KG1 (cell line): ENCODE measurements around the gene HCN2.
"Not testable (repeated sequence)": the region's sequence is repeated elsewhere in the genome, so short reads cannot be mapped to it uniquely, and the experiment has no call there.

ENCODE experiments used
- DNase-seq: peaks from one replicate; lab custom pipeline; 2025; lab: John Stamatoyannopoulos, UW

The HCN2 gene

GRCh38 chr19:620166-620862, 30.6 kb downstream of the HCN2 start:
- no peak for DNase-seq

GRCh38 chr19:621191-621590, 31.5 kb downstream of the HCN2 start:
- not testable (repeated sequence) for DNase-seq

GRCh38 chr19:621819-622218, 32.1 kb downstream of the HCN2 start:
- no peak for DNase-seq

GRCh38 chr19:622666-623065, 33.0 kb downstream of the HCN2 start:
- no peak for DNase-seq

GRCh38 chr19:623175-623916, 33.7 kb downstream of the HCN2 start:
- DNase-seq: no peak

GRCh38 chr19:623974-624373, 34.3 kb downstream of the HCN2 start:
- no peak for DNase-seq

GRCh38 chr19:624433-625109, 34.9 kb downstream of the HCN2 start:
- DNase-seq: no peak

- no peak for DNase-seq
Observed at GRCh38 chr19:625257-625656, 35.6 kb downstream of the HCN2 start.

GRCh38 chr19:626566-626965, 36.9 kb downstream of the HCN2 start:
- DNase-seq: not testable (repeated sequence)

- no peak for DNase-seq
Observed at GRCh38 chr19:628168-628567, 38.5 kb downstream of the HCN2 start.

- not testable (repeated sequence) for DNase-seq
Observed at GRCh38 chr19:629515-629914, 39.8 kb downstream of the HCN2 start.

- no peak for DNase-seq
Observed at GRCh38 chr19:629961-630714, 40.5 kb downstream of the HCN2 start.

- DNase-seq: no peak
Observed at GRCh38 chr19:632579-633067, 42.9 kb downstream of the HCN2 start.

- DNase-seq: peak; percentile 86
Observed at GRCh38 chr19:633068-633785, 43.5 kb downstream of the HCN2 start, which contains the start of gene POLRMT. Gene POLRMT (minus strand): TSS chr19:633537. CDS start chr19:633512, 25 bp downstream.

- no peak for DNase-seq
Observed at GRCh38 chr19:633786-634639, 44.3 kb downstream of the HCN2 start.

GRCh38 chr19:634975-635652, 45.4 kb downstream of the HCN2 start:
- DNase-seq: no peak

GRCh38 chr19:638906-639252, 49.2 kb downstream of the HCN2 start:
- DNase-seq: no peak

- peak; percentile 51 for DNase-seq
Observed at GRCh38 chr19:639253-640160, 49.8 kb downstream of the HCN2 start, which contains the start of gene FGF22. Gene FGF22 (plus strand): TSS chr19:639879. CDS start chr19:639926, 47 bp downstream.

GRCh38 chr19:640161-640558, 50.5 kb downstream of the HCN2 start:
- no peak for DNase-seq
